ACC112 (cell line): ENCODE measurements around the gene EPB41.
A peak's percentile ranks its signal among the peaks of the same experiment; 100 is the strongest.
"Not testable (repeated sequence)": the region's sequence is repeated elsewhere in the genome, so short reads cannot be mapped to it uniquely, and the experiment has no call there.

Source experiments
- H2AFZ ChIP-seq: fragments of 200-600 bp; sonication (generic); one replicate; pipeline ENCODE4 v1.6.0; 2017; ENCODE audit warnings: antibody characterized with exemption, low read length; ENCODE audit not compliant: unreplicated experiment
- H3K27ac ChIP-seq: fragments of 200-600 bp; sonication (generic); 2 replicates; pipeline ENCODE4 v1.5.1; 2014; ENCODE audit warnings: low read depth, mild to moderate bottlenecking, antibody characterized with exemption, low read length, moderate library complexity
- H3K27me3 ChIP-seq: fragments of 200-600 bp; sonication (generic); 2 replicates; pipeline ENCODE4 v1.6.1; 2014; ENCODE audit warnings: mild to moderate bottlenecking, antibody characterized with exemption, low read length, moderate library complexity, mixed read lengths; ENCODE audit not compliant: insufficient read depth
- H3K36me3 ChIP-seq: fragments of 200-600 bp; sonication (generic); 2 replicates; pipeline ENCODE4 v1.6.1; 2016; ENCODE audit warnings: mild to moderate bottlenecking, antibody characterized with exemption, low read length, moderate library complexity, mixed read lengths; ENCODE audit not compliant: insufficient read depth
- H3K4me1 ChIP-seq: fragments of 200-600 bp; sonication (generic); one replicate; pipeline ENCODE4 v1.6.1; 2016; ENCODE audit warnings: low read length, mixed read lengths; ENCODE audit not compliant: insufficient read depth, unreplicated experiment, control insufficient read depth
- H3K4me3 ChIP-seq: fragments of 200-600 bp; sonication (generic); 2 replicates; pipeline ENCODE4 v1.5.1; 2014; ENCODE audit warnings: mild to moderate bottlenecking, low read depth, low read length
- H3K79me2 ChIP-seq: fragments of 200-600 bp; sonication (generic); one replicate; pipeline ENCODE4 v1.6.0; 2016; ENCODE audit warnings: low read length; ENCODE audit not compliant: control insufficient read depth, unreplicated experiment, insufficient read depth

Gene EPB41

GRCh38 chr1:29123053-29123886, 208.9 kb downstream of the EPB41 start:
- Histone ChIP-seq H2AFZ (peak overlapping the region; percentile 70), H3K27me3 (no peaks in the 10 kb centered on the region), H3K4me3 (peak overlapping the region; percentile 87), H3K79me2 (peaks cover 17% of the 10 kb centered on the region), H3K4me1 (peaks cover 12% of the 10 kb centered on the region), H3K27ac (peak overlapping the region; percentile 81), H3K36me3 (no peaks in the 10 kb centered on the region; the same call in 1 of the 2 replicates)

- Histone ChIP-seq H2AFZ (peak within 1 kb of the TSS; percentile 70), H3K27ac (peak within 1 kb of the TSS; percentile 81), H3K4me1 (peaks cover 12% of the 10 kb centered on the region), H3K27me3 (no peaks in the 10 kb centered on the region), H3K36me3 (no peaks in the 10 kb centered on the region; the same call in 1 of the 2 replicates), H3K4me3 (peak within 1 kb of the TSS; percentile 87), H3K79me2 (peaks cover 17% of the 10 kb centered on the region)
These were observed 209.6 kb downstream of the EPB41 start, which contains the start of gene TMEM200B for GRCh38 chr1:29123887-29124365. TMEM200B (minus strand) TSS chr1:29123903; CDS start chr1:29121828, 2,075 bp downstream.

GRCh38 chr1:29124366-29125236, 210.2 kb downstream of the EPB41 start:
- Histone ChIP-seq H3K27me3 (no peaks in the 10 kb centered on the region), H3K27ac (peak overlapping the region; percentile 81), H3K4me1 (peaks cover 10% of the 10 kb centered on the region), H2AFZ (peak overlapping the region; percentile 34), H3K4me3 (peak overlapping the region; percentile 87), H3K79me2 (peaks cover 17% of the 10 kb centered on the region), H3K36me3 (no peaks in the 10 kb centered on the region; the same call in 1 of the 2 replicates)

- peaks cover 13% of the 10 kb centered on the region for H3K79me2 ChIP-seq
- H3K27me3 ChIP-seq: no peaks in the 10 kb centered on the region
- H3K4me3 ChIP-seq: peak overlapping the region; percentile 87
- peaks cover 5% of the 10 kb centered on the region for H3K4me1 ChIP-seq
- no peak overlapping the region for H2AFZ ChIP-seq
- H3K27ac ChIP-seq: peak overlapping the region; percentile 81
- H3K36me3 ChIP-seq: no peaks in the 10 kb centered on the region; the same call in 1 of the 2 replicates
These were observed 210.9 kb downstream of the EPB41 start for GRCh38 chr1:29125237-29125641.

- no peak overlapping the region for H3K27ac ChIP-seq
- no peak overlapping the region for H2AFZ ChIP-seq
- no peaks in the 10 kb centered on the region for H3K27me3 ChIP-seq
- peaks cover 8% of the 10 kb centered on the region for H3K79me2 ChIP-seq
- peaks cover 5% of the 10 kb centered on the region for H3K4me1 ChIP-seq
- H3K36me3 ChIP-seq: no peaks in the 10 kb centered on the region
- no peak overlapping the region for H3K4me3 ChIP-seq
These were observed 211.4 kb downstream of the EPB41 start for GRCh38 chr1:29125788-29126187.

- H3K27me3 ChIP-seq: no peaks in the 10 kb centered on the region
- no peaks in the 10 kb centered on the region for H3K36me3 ChIP-seq
- no peak overlapping the region for H2AFZ ChIP-seq
- H3K79me2 ChIP-seq: peaks cover 5% of the 10 kb centered on the region
- H3K4me3 ChIP-seq: no peak overlapping the region
- H3K4me1 ChIP-seq: peaks cover 5% of the 10 kb centered on the region
- no peak overlapping the region for H3K27ac ChIP-seq
These were observed 211.8 kb downstream of the EPB41 start for GRCh38 chr1:29126198-29126597.

- Histone ChIP-seq H3K4me3 (no peak overlapping the region), H2AFZ (no peak overlapping the region), H3K79me2 (no peaks in the 10 kb centered on the region), H3K27ac (no peak overlapping the region), H3K36me3 (no peaks in the 10 kb centered on the region), H3K4me1 (peaks cover 5% of the 10 kb centered on the region), H3K27me3 (no peaks in the 10 kb centered on the region)
These were observed 214.4 kb downstream of the EPB41 start for GRCh38 chr1:29128739-29129138.

- Histone ChIP-seq H3K79me2 (no peaks in the 10 kb centered on the region), H3K36me3 (no peaks in the 10 kb centered on the region), H3K4me3 (no peak overlapping the region), H3K27ac (no peak overlapping the region), H3K27me3 (no peaks in the 10 kb centered on the region), H3K4me1 (peaks cover 5% of the 10 kb centered on the region), H2AFZ (no peak overlapping the region)
These were observed 215.5 kb downstream of the EPB41 start for GRCh38 chr1:29129916-29130315.

GRCh38 chr1:29131056-29131455, 216.7 kb downstream of the EPB41 start:
- not testable (repeated sequence) for H2AFZ ChIP-seq, H3K4me1 ChIP-seq, H3K27me3 ChIP-seq, H3K4me3 ChIP-seq, H3K36me3 ChIP-seq, H3K27ac ChIP-seq, H3K79me2 ChIP-seq

GRCh38 chr1:29133861-29134694, 219.7 kb downstream of the EPB41 start:
- Histone ChIP-seq H3K4me3 (no peak overlapping the region), H3K4me1 (peaks cover 4% of the 10 kb centered on the region), H3K27ac (no peak overlapping the region), H3K27me3 (no peaks in the 10 kb centered on the region), H3K79me2 (no peaks in the 10 kb centered on the region), H2AFZ (no peak overlapping the region), H3K36me3 (no peaks in the 10 kb centered on the region)
